ENCODE results near the gene NFATC1.

NFATC1 gene

DNA sequence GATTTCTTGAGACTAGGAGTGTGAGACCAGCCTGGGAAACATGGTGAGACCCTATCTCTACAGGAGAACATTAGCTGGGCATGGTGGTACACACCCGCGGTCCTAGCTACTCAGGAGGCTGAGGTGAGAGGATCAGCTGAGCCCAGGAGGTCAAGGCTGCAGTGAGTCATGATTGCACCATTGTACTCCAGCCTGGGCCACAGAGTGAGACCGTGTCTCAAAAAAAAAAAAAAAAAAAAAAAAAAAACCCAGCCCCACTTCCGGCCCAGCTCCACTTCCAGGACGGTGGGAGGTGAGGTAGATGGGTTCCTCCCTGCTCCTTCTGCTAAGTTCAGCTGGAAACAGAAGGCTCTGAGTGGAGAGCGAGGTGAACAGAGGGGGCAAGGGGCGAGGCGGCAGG, 41.4 kb upstream of the NFATC1 start:
- Histone ChIP-seq H3K4me1 (ENCODE audit: insufficient read depth, poor library complexity, severe bottlenecking) (no peaks in the 10 kb centered on the region), H3K36me3 (ENCODE audit: low read depth) (no peaks in the 10 kb centered on the region), H3K9me3 (ENCODE audit: severe bottlenecking) (no peaks in the 10 kb centered on the region), H3K27ac (ENCODE audit: poor library complexity, severe bottlenecking) (no peak overlapping the region), H3K4me3 (ENCODE audit: severe bottlenecking) (no peak overlapping the region), H3K27me3 (ENCODE audit: insufficient read depth, poor library complexity, severe bottlenecking) (no peaks in the 10 kb centered on the region)
- DNase-seq (ENCODE audit: low spot score), result no peak
- TF ChIP-seq, protein P1, sequence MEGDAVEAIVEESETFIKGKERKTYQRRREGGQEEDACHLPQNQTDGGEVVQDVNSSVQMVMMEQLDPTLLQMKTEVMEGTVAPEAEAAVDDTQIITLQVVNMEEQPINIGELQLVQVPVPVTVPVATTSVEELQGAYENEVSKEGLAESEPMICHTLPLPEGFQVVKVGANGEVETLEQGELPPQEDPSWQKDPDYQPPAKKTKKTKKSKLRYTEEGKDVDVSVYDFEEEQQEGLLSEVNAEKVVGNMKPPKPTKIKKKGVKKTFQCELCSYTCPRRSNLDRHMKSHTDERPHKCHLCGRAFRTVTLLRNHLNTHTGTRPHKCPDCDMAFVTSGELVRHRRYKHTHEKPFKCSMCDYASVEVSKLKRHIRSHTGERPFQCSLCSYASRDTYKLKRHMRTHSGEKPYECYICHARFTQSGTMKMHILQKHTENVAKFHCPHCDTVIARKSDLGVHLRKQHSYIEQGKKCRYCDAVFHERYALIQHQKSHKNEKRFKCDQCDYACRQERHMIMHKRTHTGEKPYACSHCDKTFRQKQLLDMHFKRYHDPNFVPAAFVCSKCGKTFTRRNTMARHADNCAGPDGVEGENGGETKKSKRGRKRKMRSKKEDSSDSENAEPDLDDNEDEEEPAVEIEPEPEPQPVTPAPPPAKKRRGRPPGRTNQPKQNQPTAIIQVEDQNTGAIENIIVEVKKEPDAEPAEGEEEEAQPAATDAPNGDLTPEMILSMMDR (IDR thresholded peaks at IDR 0.05; ENCODE audit: poor library complexity, severe bottlenecking), result no peak
- ATAC-seq (ENCODE audit: low read depth), result no peak

DNA sequence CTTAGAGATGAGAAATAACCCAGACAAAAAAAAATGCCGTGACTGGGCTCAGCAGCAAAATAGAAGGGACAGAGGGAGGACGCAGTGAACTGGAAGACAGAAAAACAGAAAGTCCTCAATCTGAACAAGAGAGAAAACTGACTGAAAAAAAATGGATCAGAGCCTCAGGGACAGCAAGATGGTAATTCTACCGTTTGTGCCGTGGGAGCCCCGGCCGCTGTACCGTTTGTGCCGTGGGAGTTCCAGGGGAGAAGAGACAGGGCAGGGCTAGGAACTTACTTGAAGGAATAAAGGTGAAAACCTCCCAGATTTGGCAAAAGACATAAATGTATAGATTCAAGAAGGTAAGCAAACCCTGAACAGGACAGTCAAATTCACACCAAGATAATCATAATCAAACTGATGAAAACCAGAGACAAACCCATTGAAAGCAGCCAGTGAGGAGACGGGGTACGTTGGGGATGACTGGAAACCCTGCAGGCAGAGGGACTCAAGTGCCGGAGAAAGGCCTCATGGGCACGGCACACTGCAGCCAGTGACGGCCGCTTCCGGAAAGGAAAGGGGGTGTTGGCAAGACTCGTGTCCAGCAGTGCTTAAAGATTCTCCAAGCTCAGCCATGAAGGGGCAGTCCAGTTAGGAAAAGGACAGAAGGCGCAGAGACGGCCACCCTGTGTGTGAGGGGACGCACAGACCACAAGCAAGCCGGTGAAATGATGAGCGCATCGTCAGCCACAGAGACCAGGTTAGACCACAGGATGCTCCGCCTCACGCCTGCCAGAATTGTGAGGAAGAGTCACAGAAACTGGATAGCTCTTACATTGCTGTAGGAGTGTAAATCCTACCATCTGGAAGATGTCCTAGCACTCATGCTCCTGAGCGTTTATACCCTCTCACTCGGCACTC, 40.0 kb upstream of the NFATC1 start:
- no peaks in the 10 kb centered on the region for H3K36me3 ChIP-seq (ENCODE audit: low read depth)
- no peaks in the 10 kb centered on the region for H3K4me1 ChIP-seq (ENCODE audit: insufficient read depth, poor library complexity, severe bottlenecking)
- no peak overlapping the region for H3K27ac ChIP-seq (ENCODE audit: poor library complexity, severe bottlenecking)
- no peak overlapping the region for H3K4me3 ChIP-seq (ENCODE audit: severe bottlenecking)
- H3K9me3 ChIP-seq (ENCODE audit: severe bottlenecking), result no peaks in the 10 kb centered on the region
- H3K27me3 ChIP-seq (ENCODE audit: insufficient read depth, poor library complexity, severe bottlenecking), result no peaks in the 10 kb centered on the region
- DNase-seq (ENCODE audit: low spot score) (no peak), ATAC-seq (ENCODE audit: low read depth) (no peak)
- TF ChIP-seq, protein P1 (IDR thresholded peaks at IDR 0.05; ENCODE audit: poor library complexity, severe bottlenecking), result no peak

DNA sequence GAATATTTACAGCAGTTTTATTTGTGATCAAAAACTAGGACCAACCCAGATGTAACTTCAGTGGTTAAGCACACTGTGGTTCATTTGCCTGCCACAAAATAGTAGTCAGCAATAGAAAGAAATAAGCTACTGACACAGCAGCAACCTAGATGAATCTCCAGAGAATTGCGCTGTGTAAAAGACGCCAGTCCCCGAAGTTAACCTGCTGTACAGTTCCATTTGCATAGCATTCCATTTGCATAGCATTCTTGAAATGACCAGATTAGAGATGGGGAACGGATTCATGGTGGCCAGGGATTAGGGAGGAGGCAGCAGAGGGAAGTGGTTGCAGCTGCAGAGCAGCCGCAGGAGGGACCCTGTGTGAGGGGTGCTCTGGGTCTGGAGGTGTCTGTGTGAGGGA, 39.3 kb upstream of the NFATC1 start:
- Histone ChIP-seq H3K9me3 (ENCODE audit: severe bottlenecking) (no peaks in the 10 kb centered on the region), H3K4me3 (ENCODE audit: severe bottlenecking) (no peak overlapping the region), H3K36me3 (ENCODE audit: low read depth) (no peaks in the 10 kb centered on the region), H3K27ac (ENCODE audit: poor library complexity, severe bottlenecking) (no peak overlapping the region), H3K27me3 (ENCODE audit: insufficient read depth, poor library complexity, severe bottlenecking) (no peaks in the 10 kb centered on the region), H3K4me1 (ENCODE audit: insufficient read depth, poor library complexity, severe bottlenecking) (no peaks in the 10 kb centered on the region)
- TF ChIP-seq, protein P1 (IDR thresholded peaks at IDR 0.05; ENCODE audit: poor library complexity, severe bottlenecking), result no peak
- no peak for DNase-seq (ENCODE audit: low spot score)
- no peak for ATAC-seq (ENCODE audit: low read depth)

DNA sequence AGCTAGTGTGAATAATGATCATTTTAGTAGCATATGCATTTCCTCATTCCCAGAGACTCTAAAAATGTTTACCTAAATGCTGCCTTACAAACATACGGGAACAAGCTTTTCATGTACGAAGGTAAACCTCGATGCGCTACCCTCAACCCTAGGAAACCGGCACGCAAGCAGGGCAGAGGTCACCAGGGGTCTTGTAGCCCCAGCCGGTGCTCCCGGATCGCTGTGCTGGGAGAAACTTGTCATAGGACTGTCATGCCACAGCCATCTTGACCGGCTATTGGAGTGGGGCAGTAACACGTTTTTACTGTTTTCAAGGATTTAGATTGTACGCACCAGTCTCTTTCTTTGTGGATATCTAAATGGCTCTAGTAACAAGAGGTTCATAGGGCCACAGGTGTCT, 34.8 kb upstream of the NFATC1 start:
- DNase-seq (ENCODE audit: low spot score), result no peak
- Histone ChIP-seq H3K9me3 (ENCODE audit: severe bottlenecking) (no peaks in the 10 kb centered on the region), H3K27me3 (ENCODE audit: insufficient read depth, poor library complexity, severe bottlenecking) (no peaks in the 10 kb centered on the region), H3K4me3 (ENCODE audit: severe bottlenecking) (no peak overlapping the region), H3K4me1 (ENCODE audit: insufficient read depth, poor library complexity, severe bottlenecking) (no peaks in the 10 kb centered on the region), H3K27ac (ENCODE audit: poor library complexity, severe bottlenecking) (no peak overlapping the region), H3K36me3 (ENCODE audit: low read depth) (no peaks in the 10 kb centered on the region)
- TF ChIP-seq, protein P1 (IDR thresholded peaks at IDR 0.05; ENCODE audit: poor library complexity, severe bottlenecking), result no peak
- ATAC-seq (ENCODE audit: low read depth), result no peak
